ENCODE data around the gene SVOP.
"Not testable (repeated sequence)": the region's sequence is repeated elsewhere in the genome, so short reads cannot be mapped to it uniquely, and the experiment has no call there.

The SVOP gene

GRCh38 chr12:109029411-109029810 lies 8.5 kb upstream of the SVOP start:
- DNase-seq = no peak

DNA sequence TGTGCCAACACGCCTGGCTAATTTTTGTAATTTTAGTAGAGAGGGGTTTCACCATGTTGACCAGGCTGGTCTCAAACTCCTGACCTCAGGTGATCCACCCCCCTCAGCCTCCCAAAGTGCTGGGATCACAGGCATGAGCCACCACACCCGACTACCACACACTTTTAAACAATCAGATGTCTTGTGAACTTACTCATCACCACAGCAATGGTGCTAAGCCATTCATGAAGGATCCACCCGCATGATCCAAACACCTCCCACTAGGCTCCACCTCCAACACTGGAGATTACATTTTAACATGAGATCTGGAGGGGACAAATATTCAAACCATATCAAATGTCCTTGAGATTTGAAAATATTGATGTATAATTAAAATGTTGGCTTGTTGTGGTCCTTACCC lies 7.8 kb upstream of the SVOP start:
- DNase-seq = not testable (repeated sequence)

- DNase-seq = no peak
These were observed 6.9 kb upstream of the SVOP start for GRCh38 chr12:109027767-109028166.

GRCh38 chr12:109020146-109020795 lies 597 bp downstream of the SVOP start:
- DNase-seq = no peak

DNA sequence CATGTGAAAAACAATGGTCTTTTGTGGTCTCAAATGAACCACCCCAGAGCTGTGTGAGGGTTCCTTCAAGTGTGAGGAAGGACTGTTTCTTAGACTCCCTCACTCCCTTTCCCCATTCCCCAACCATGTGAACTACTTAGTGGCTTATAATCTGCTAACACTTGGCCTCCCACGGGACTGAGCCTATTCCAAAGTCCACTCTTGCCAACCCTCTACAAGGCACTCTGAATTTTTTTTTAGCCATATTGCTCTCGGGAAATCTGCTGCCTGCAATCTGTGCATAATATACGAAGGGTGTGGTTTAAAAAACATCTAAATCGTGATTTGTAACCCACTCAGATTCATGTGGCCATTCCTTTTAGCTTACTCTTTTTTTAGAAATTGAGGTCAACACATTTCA lies 2.6 kb downstream of the SVOP start:
- DNase-seq = no peak

GRCh38 chr12:109016978-109017377 lies 3.9 kb downstream of the SVOP start:
- no peak for DNase-seq

DNA sequence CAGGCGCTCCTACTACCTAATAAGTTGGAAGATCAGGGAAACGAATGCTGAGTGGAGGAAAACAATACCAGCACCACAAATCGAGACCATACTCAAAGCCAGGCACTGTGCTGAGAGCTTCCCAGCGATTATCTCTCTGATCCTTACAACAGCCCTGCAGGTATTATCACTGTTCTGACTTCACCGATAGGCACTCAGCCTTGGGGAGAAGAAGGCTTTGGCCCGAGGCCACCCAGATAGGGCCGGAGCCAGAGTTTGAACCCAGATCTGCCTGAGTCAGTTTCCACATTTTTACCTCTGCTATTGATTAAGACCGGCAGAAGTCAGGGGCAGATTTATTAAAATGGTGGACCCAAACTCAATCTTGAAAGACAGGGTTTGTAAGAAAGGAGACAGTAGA lies 4.9 kb downstream of the SVOP start:
- DNase-seq = no peak

DNA sequence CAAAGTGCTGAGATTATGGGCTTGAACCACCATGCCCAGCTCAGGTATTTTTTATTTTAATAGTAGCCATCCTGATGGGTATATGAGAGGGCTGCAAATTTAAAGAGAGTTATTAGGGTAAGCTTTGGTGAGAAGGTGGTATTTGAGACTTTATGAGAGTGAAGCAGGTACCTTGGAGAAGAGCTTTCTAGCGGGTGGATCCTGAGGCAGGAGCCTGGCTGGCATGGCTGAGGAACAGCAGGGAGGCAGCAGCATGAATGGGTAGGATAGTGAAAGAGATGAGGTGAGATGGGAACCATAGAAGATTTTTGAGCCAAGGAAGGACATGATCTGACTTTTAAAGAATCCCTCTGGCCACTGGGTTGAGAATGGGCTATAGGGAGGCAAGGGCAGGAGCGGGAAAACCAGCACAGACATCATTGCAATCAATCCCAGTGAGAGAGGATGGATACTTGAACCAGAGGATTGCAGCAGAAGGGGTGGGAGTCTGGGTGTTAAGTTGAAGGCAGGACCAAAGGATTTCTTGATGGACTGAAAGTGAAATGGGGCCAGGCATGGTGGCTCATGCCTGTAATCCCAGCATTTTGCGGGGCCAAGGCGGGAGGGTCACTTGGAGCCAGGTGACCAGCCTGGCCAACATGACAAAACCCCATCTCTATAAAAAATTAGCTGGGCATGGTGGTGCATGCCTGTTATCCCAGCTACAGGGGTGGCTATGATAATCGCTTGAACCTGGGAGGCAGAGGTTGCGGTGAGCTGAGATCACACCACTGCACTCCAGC lies 5.7 kb downstream of the SVOP start:
- DNase-seq = no peak

DNA sequence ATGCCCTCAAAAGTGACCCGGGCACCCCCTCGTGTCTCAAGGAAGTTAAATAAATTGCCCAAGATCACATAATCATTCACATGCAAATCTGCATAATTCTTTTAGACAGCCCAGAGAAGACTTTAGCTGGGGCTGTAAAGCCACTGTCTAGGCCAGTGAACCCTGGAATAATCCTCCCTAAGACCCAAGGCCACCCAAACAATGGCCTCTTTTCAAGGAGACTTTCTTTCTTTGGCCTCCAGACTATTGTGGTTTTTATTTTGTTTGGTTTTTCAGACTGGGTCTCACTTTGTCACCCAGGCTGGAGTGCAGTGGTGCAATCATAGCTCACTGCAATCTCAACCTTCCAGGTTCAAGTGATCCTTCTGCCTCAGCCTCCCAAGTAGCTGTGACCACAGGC lies 10.6 kb downstream of the SVOP start:
- no peak for DNase-seq

- no peak for DNase-seq
These were observed 11.1 kb downstream of the SVOP start for GRCh38 chr12:109009766-109010165.

DNA sequence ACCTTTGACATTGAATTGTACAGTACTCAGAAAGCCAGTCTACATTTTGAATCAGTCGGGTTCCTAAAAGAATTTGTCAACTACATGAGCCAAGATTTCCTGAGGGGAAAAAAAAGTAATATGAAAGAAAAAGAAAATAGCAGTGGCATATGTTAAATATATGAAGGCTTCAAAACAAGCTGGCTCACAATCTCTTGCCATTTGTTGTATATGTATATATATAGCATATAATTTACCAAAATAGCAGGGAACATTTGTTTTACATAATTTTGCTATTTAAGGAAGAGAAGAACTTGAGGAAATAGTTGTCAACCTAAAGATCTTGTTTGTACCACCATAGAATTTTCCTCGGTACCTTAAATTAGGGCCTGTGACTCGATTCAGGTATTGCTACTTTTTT lies 16.9 kb downstream of the SVOP start:
- DNase-seq = no peak

DNA sequence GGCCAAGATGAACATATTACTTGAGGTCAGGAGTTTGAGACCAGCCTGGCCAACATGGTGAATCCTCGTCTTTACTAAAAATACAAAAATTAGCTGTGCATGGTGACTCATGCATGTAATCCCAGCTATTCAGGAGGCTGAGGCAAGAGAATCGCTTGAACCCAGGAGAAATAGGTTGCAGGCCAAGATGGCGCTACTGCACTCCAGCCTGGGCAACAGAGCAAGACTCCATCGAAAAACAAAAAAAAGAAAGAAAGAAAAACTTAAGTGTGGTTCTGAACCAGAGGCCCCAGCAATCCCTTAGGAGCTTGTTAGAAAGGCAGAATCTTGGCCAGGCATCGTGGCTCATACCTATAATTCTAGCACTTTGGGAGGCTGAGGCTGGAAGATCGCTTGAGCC lies 24.5 kb downstream of the SVOP start:
- DNase-seq = no peak

DNA sequence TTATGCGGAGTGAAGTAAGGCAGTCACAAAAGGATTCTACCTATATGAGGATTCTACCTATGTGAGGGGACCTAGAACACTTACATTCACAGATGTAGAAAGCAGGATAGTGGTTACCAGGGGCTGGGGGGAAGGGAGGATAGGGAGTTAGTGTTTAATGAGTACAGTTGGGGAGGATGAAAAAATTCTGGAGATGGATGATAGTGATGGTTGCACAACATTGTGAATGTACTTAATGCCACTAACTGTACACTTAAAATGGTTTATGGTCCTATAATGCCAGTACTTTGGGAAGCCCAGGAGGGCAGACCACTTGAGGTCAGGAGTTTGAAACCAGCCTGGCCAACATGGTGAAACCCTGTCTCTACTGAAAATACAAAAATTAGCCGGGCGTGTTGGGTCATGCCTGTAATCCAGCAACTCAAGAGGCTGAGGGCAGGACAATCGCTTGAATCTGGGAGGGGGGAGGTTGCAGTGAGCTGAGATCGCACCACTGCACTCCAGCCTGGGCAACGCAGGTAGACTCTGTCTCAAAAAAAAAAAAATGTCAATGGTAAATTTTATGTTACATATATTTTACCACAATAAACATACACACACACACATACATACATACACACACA lies 25.4 kb downstream of the SVOP start:
- DNase-seq = no peak

DNA sequence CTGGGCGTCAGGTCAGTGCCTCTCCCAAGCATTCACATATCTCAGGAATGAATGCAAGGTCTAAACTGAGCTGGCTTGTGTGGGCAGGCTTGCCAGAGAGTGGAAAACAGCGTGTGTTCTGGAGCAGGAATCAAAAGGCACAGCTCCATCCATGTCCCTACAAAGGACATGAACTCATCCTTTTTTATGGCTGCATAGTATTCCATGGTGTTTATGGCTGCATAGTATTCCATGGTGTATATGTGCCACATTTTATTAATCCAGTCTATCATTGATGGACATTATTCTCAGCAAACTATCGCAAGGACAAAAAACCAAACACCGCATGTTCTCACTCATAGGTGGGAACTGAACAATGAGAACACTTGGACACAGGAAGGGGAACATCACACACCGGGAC lies 30.8 kb downstream of the SVOP start:
- DNase-seq = not testable (repeated sequence)

- no peak for DNase-seq
These were observed 31.5 kb downstream of the SVOP start for GRCh38 chr12:108989376-108989775.

- no peak for DNase-seq
These were observed 35.1 kb downstream of the SVOP start for GRCh38 chr12:108985750-108986149.

- DNase-seq = no peak
These were observed 37.6 kb downstream of the SVOP start for GRCh38 chr12:108983227-108983626.

GRCh38 chr12:108982621-108983219 lies 38.1 kb downstream of the SVOP start:
- no peak for DNase-seq

DNA sequence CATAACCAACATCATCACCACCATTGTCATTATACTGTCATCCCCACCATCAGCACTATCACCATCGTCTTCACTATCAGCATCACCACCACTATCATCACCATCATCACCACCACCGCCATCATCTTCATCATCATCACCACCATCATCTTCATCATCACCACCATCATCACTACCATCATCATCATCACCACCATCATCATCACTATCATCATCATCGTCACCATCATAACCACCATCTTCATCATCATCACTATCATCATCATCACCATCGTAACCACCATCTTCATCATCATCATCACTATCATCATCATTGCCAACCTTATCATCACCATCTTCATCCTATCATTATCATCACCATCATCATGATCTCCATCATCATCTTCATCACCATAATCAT lies 39.0 kb downstream of the SVOP start:
- DNase-seq = no peak

- DNase-seq = no peak
These were observed 39.8 kb downstream of the SVOP start for GRCh38 chr12:108980831-108981618.

DNA sequence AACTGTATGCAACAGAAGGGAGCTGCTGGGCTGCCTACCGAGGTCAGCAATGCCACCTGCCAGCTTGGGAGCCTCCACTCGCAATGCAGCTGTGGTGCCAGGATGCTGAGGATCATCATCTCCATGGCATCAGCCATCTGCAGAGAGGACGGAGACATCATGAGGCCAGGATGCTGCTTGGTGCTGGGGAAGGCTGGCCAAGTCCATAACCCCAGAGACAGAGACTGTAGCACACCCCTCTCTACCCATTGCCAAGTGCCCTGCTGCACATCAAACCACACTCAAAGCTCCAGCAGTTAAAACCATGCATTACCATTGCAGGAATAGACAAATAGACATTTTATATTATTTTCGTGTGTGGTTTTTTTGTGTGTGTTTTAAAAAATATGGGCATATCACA lies 43.5 kb downstream of the SVOP start:
- DNase-seq = no peak

DNA sequence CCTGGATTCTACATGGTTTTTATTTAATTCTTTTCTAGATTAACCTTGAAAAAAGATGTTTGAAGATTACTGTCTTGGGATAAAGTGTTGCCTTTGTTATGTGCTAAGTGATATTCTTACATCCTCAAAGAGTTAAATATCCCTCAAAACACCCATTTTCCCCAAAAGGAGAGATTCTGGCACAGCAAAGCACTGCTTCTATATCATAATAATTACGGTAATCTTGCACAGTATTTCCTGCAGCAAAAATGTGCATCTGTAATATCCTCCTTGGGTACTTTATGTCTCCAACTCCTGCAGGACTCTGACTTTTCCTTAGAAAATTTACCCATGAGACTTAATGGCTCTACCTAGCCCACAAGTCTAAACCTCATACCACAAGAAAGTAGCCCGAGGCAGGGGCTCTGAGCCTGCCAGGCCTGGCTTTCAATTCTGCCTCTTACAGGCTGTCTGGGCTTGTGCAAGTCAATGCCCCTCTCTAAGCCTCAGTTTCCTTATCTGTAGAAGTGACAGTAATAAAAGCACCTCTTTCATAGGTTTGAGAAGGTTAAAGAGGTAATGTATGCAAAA lies 45.8 kb downstream of the SVOP start:
- DNase-seq = no peak
